Erythroblast (primary cell): Measurements from ENCODE around the gene ALLC.

Experiments used
- DNase-seq, 2 experiments: peaks; one replicate each; lab custom pipeline; 2025; lab: John Stamatoyannopoulos, UW
- GATA1 ChIP-seq: IDR thresholded peaks from 2 replicates; pipeline ENCODE4 v1.6.1; 2011; ENCODE audit warnings: low read depth, mild to moderate bottlenecking, control low read depth, low read length, moderate library complexity
- POLR2A ChIP-seq: IDR thresholded peaks from 2 replicates; pipeline ENCODE4 v1.6.1; 2011; ENCODE audit warnings: mild to moderate bottlenecking, low read length

The ALLC gene

DNA sequence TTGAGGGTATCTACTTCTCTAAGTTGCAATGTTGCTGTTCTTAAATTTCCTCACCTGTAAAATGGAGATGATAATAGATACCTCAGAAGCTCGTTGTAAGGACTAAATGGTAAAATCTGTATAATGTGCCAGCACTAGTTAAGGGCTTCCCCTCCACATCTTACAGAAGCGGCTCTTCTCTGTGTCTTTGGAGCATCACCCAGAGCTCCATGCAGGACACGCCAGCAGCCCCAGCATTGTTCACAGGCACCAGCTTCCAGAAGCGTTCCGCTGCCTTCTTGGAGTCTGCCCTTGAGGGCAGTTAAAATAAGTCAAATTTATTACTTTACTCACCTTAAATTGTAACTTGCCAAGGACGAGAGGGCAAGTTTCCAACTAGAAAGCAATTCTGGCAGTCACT lies 51.2 kb downstream of the ALLC start:
- no peak for TF ChIP-seq POLR2A
- TF ChIP-seq GATA1 = no peak
- DNase-seq = no peak

DNA sequence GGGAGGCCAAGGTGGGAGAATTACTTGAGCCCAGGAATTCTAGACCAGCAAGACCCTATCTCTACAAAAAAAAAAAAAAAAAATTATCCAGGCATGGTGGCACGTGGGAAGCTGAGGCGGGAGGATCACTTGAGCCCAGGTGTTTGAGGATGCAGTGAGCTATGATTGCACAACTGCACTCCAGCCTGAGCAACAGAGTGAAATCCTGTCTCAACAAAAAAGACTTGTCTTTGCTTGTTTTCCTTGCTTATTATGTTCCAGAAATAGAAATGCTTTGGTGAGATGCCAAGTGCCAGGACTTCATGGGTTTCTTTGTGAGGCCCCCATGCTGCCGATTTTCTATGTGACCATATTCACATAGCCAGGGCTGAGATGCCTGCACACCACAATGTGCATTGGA lies 54.4 kb downstream of the ALLC start:
- TF ChIP-seq POLR2A (no peak), GATA1 (no peak)
- no peak for DNase-seq

DNA sequence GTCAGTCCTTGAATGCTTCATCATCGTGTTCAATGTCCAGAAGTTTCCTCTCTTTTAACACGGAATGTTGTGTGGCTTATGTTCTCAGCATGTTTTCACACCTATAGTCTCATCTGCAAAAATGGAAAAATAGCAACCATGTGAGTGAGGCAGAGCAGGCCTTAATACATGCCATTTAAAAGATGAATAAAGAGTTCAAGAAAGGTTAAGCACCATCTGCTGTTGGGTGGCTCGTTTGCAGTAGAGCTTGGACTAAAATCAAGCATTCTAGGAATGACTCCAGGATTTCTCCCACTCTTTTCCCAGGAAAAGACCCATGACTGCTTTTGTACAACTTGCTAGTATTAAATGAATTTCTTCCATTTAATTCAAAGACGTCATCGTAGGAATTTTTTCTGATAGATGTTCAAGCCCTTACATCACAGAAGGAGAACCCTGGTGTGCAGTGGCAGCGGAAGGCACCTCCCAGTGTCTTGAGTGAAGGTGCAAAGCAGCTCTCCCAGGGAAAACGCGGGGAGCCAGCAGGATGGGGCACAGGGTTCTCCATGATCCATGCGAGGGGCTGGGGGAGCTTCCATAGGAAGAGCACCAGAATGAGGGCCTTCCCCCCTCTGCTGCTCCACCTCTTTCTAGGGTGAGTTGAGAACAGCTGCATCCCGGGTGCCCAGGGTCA lies 55.0 kb downstream of the ALLC start:
- no peak for TF ChIP-seq POLR2A
- no peak for TF ChIP-seq GATA1
- DNase-seq = no peak

DNA sequence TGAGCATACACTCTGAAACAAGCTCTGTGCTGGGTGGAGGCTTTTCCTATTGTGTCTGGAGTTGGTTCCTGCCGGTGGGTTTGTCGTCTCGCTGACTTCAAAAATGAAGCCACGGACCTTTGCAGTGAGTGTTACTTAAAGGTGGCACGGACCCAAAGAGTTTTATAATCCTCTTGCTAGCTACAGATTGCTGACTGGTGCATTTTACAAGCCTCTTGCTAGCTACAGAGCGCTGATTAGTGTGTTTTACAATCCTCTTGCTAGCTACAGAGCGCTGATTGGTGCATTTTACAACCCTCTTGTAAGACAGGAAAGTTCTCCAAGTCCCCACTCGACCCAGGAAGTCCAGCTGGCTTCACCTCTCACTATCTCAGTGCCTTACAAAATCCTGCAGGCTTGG lies 60.7 kb downstream of the ALLC start:
- no peak for TF ChIP-seq POLR2A
- no peak for TF ChIP-seq GATA1
- DNase-seq = no peak

DNA sequence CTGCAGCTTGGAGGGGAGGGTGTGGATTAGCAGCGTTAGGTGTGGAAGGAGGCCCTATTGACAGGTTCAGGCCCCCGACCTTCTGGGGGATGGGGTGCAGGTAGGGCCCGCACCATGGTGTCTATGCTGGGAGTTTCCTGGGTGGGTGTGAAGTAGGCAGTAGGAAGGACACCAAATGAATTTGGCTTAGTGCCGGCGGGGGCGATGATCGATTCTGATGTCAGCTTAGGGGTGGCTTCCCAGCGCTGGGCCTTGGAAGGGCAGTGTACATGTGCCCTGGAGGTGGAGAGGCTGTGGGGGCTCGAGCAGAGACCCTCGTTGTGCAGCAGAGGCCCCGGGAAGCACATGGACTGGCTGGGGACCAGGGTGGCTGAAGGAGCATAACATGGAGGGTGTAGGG lies 67.0 kb downstream of the ALLC start:
- TF ChIP-seq POLR2A (no peak), GATA1 (no peak)

DNA sequence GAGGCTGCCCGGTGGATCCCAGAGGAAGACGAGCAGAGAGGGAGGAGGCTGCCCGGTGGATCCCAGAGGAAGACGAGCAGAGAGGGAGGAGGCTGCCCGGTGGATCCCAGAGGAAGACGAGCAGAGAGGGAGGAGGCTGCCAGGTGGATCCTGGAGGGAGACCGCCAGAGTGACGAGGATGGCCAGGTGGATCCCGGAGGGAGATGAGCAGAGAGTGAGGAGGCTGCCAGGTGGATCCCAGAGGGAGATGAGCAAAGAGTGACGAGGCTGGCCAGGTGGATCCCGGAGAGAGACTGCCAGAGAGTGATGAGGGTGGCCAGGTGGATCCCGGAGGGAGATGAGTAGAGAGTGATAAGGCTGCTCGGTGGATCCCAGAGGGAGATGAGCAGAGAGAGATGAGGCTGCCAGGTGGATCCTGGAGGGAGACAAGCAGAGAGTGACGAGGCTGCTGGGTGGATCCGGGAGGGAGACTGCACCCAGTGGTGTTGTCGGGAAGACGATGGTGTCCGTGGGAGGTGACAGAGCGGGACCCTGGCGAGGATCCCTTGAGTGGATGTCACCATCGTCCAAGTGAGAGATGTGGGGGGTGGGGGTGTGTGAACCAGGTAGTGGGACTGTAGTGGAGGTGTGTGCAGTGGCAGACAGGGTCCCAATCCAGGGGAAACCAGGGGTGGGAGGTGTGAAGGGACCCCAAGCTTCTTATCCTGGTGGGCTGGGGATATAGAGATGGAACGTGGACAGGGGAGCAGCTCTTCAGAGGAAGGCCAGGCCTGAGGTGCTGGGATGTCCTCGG lies 67.7 kb downstream of the ALLC start:
- TF ChIP-seq POLR2A (no peak), GATA1 (no peak)
- DNase-seq = no peak

More for the DNA sequence above, 67.0 kb downstream of the ALLC start:
- DNase-seq = no peak

DNA sequence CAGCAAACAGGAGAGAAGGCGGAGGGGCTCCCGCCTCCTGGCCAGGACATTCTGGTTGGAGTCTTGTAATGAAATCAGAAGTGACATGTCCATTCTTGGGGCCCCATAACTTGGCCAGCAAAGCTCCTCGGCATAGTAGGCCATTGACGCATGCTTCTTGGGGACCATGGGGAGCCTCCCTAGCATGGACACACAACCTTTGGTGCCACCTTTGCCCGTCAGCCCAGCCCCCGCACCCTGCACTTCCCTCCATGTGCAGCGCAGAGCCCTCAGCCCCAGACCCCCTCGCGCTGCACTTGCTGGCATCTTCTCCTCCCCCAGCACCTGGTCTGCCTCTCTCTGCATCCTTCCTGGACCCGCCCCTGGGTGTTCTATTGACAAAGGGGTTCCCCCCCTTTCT lies 68.5 kb downstream of the ALLC start:
- TF ChIP-seq POLR2A (no peak), GATA1 (no peak)
- DNase-seq = no peak

DNA sequence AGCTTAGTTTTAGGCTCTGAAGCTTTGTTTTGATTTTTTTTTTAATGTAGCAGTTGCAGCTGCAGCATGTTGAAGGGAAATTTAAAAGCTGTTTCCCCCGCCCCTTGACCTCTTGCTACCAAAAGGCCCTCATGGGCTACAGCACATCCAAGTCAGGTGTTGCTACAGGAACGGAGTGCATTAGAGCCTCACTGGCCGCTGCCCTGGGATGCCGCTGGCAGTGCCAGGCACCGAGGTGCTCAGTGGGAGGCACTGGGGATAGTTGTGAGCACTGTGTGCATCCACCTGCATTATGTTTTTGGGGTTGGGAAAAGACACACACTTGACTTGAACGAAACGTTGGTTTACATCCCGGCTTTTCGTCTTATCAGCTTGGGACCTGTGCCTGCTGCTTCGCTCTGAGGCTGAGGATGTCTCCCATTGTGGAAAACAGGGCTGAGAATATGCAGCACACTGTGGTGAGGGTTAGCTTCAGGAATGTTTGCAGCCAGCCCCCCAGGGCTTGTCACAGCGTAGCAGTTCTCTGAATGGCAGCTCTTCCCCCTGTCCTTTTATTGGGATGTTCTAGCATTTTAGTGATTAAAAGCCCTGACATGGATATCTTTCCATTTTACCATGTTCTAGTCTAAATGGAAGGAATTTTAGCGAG lies 69.5 kb downstream of the ALLC start:
- TF ChIP-seq GATA1 = no peak
- no peak for TF ChIP-seq POLR2A
- DNase-seq = no peak

DNA sequence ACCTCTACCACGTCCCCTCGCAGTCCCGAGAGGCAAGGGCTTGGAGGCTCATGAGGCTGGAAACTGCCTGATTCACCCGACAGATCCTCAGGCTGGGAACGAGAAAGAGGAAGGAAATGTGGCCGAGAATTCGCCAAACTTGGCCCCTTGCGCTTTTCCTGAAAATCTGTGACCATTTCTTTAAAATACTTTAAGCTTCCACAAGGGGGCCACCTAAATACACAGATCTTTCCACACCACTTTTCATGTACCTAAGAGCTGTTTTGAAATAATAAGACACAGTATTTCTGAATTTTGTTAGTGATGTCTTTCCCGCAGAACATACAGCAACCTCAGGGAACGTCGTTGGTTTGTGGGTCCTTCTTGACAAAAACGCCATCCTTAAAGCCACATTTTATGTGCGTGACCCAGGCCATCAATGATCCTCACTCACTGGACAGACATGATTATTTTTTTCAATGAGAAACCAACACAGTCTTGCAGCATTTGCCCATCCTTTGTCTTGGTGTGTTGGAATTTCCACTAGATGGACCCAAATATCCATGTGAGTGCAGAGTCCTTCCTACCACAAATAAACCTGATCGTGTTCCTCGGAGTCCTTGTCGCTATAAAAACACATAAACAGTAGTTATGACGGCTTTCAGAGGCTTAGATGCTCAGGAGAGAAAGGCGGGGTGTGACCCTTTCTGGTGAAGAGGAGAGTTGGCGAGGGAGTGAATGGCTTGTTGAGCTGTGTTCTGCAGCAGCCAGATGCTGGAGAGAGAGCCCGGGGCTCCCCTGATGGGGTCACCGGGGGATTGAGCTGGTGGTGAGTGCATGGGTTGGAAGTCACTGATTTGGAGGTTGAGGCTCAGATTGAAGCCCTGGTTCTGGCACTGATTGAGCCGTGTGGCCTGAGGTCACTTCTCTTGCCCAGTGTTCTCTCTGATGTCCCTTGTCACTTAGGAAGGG lies 70.4 kb downstream of the ALLC start:
- no peak for TF ChIP-seq POLR2A
- TF ChIP-seq GATA1 = no peak
- peak in 1 of 2 experiments; percentile 27 for DNase-seq

DNA sequence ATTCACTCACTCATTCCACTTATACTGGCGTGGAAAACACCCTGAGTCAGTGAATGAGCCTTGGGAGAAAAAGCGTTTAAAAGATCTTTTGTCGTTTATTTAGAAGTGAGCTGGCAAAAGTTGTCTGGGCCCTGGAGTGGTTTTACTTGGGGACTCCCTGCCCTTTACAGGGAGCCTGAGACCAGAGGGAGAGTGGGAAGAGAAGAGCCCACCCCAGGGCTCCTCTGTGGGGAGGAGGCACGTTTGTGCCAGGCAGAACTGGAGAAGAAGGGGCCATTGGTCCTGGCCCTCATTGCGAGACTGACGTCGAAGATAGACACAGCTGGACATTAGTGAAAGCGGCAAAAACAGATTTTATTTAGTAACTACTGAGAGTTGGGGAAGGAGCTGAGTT lies 71.1 kb downstream of the ALLC start:
- TF ChIP-seq POLR2A = no peak
- no peak for TF ChIP-seq GATA1
- no peak for DNase-seq

DNA sequence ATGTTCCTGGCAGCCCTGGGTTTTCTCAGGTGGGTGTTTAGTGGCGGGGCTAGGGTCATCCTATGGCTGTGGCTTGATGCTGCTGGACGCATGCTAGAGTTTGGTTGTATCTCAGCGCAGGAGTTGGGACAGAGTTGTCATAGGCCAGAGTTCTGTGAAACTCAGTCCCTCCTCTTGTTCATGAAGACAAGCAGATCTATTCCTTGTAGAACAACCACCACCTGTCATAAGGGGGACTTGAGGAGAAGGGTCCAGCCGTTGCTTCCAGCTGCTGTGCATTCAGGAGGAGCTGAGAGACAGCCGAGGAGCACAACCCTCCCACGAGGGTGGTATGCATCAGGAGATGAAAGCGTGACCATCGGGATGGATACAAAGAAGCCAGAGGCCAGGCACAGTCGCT lies 71.8 kb downstream of the ALLC start:
- DNase-seq = no peak
- TF ChIP-seq GATA1 (no peak), POLR2A (no peak)

DNA sequence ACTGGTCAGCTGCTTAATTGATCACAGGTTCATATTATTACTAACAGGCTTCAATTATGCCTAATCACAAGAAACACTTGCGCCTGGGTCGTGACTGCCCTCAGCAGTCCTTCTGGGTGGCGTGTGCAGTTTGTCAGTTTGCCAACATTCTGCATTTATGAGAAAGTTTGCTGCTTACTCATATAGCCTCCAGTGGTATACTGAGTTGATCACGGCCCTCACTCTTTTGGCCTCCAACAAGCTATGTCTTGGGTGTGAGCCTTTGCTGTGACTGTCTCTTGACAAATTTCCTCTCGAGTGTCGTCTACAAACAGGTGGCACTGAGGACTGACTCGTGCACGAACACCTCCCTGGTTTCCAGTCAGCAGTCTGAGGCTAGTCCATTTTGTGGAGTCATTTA lies 72.6 kb downstream of the ALLC start:
- no peak for DNase-seq
- TF ChIP-seq POLR2A (no peak), GATA1 (no peak)

DNA sequence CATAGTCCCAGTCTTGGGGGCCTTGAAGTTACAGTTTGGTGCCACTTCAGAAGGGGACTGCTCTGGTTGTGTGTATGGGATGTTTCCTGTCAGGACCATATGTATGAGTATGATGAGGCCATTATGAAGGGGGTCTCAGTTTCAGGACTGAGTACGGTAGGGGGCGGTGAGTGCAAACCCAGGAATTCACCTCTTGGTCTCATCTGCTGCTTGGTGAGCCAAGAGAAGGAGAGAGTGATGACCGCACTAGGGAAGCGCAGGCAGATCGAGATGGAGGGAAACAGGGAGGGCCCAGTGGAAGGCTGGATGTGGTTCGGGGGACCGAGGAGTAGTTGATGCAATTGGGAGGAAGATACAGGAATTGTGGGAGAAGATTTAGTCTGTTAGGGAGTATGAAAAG lies 73.8 kb downstream of the ALLC start:
- DNase-seq = no peak
- TF ChIP-seq POLR2A (no peak), GATA1 (no peak)

DNA sequence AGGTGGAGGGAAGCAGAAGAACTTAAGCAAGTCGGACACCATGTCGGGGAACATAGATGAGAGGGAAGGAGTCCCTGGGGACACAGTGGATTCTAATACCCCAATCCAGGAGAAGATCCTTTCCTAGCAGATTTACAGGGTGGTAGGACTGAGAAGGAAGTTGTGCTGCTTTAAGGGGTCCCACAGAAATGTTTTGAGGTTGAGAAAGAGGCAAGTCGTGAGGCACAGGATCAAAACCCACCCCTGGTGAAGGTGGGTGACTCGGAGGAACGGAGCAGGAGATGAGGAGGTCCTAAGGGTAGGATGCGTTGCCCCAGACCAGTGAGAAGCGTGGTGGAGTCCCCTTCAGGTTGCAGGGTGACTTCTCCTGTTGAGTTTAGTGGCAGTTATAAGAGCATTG lies 78.1 kb downstream of the ALLC start:
- no peak for DNase-seq
- TF ChIP-seq POLR2A (no peak), GATA1 (no peak)
